Measurements from ENCODE around the gene SNX4.

SNX4 gene

GRCh38 chr3:125443923-125444322 is 76.1 kb downstream of the SNX4 start:
- no peak overlapping the region for H3K27ac ChIP-seq (ENCODE audit: low read length, poor library complexity, severe bottlenecking)
- peak; percentile 79 for DNase-seq
- no peaks in the 10 kb centered on the region for H3K4me1 ChIP-seq (ENCODE audit: control insufficient read depth, insufficient read depth, low read depth, low read length)
- no peak overlapping the region for H3K4me2 ChIP-seq (ENCODE audit: low read length, poor library complexity, severe bottlenecking)
- H3K14ac ChIP-seq (ENCODE audit: low read length in 2 of 2), result no peak overlapping the region
- peak overlapping the region; percentile 58 for H3K9ac ChIP-seq (ENCODE audit: low read length)
- H4K91ac ChIP-seq (ENCODE audit: low read length), result no peak overlapping the region
- H3K23ac ChIP-seq (ENCODE audit: low read length in 2 of 2), result no peak overlapping the region
- H2BK120ac ChIP-seq (ENCODE audit: low read depth, low read length), result no peak overlapping the region
- peaks cover 12% of the 10 kb centered on the region for H3K9me3 ChIP-seq (ENCODE audit: control insufficient read depth, low read length)
- peaks cover 12 to 38% of the 10 kb centered on the region in 2 experiments for H3K36me3 ChIP-seq (ENCODE audit: control insufficient read depth in 1 of 2, insufficient read depth in 2 of 2, low read depth in 1 of 2, low read length in 2 of 2)
- no peak overlapping the region for H2AFZ ChIP-seq (ENCODE audit: low read depth, low read length)
- H3K27me3 ChIP-seq (ENCODE audit: control insufficient read depth in 1 of 2, insufficient read depth in 1 of 2, low read length in 2 of 2), result no peaks in the 10 kb centered on the region
- H3K4me3 ChIP-seq (ENCODE audit: insufficient read depth in 1 of 2, low read depth in 1 of 2, low read length in 2 of 2), result no peak overlapping the region
- no peak overlapping the region for H2BK5ac ChIP-seq (ENCODE audit: low read depth, low read length, poor library complexity, severe bottlenecking)
- H2BK12ac ChIP-seq (ENCODE audit: low read length in 2 of 2), result no peak overlapping the region
- no peak overlapping the region for H2AK5ac ChIP-seq (ENCODE audit: low read length, severe bottlenecking)
- WGBS, result no CpG with 5 or more reads among the region's 1 CpG
- no peak overlapping the region for H3K4ac ChIP-seq (ENCODE audit: low read depth in 1 of 2, low read length in 2 of 2)
- no peak overlapping the region for H3K18ac ChIP-seq (ENCODE audit: low read depth in 1 of 2, low read length in 2 of 2)
- H3K79me1 ChIP-seq (replicated peaks; ENCODE audit: low read length, poor library complexity, severe bottlenecking), result peaks cover 3% of the 10 kb centered on the region
- H2BK15ac ChIP-seq (ENCODE audit: low read depth, poor library complexity, severe bottlenecking), result no peak overlapping the region
- H4K8ac ChIP-seq (ENCODE audit: low read length), result no peak overlapping the region

GRCh38 chr3:125442506-125442905 is 77.5 kb downstream of the SNX4 start:
- Histone ChIP-seq H4K8ac (ENCODE audit: low read length) (no peak overlapping the region), H3K23ac (ENCODE audit: low read length in 2 of 2) (no peak overlapping the region), H3K4ac (ENCODE audit: low read depth in 1 of 2, low read length in 2 of 2) (no peak overlapping the region), H2BK12ac (ENCODE audit: low read length in 2 of 2) (no peak overlapping the region), H3K18ac (ENCODE audit: low read depth in 1 of 2, low read length in 2 of 2) (no peak overlapping the region), H2AFZ (ENCODE audit: low read depth, low read length) (no peak overlapping the region), H2BK15ac (ENCODE audit: low read depth, poor library complexity, severe bottlenecking) (no peak overlapping the region), H3K4me1 (ENCODE audit: control insufficient read depth, insufficient read depth, low read depth, low read length) (peaks cover 1% of the 10 kb centered on the region), H3K9ac (ENCODE audit: low read length) (no peak overlapping the region), H2BK5ac (ENCODE audit: low read depth, low read length, poor library complexity, severe bottlenecking) (no peak overlapping the region), H3K27ac (ENCODE audit: low read length, poor library complexity, severe bottlenecking) (no peak overlapping the region), H2AK5ac (ENCODE audit: low read length, severe bottlenecking) (no peak overlapping the region), H2BK120ac (ENCODE audit: low read depth, low read length) (no peak overlapping the region), H3K4me3 (ENCODE audit: insufficient read depth in 1 of 2, low read depth in 1 of 2, low read length in 2 of 2) (no peak overlapping the region), H3K9me3 (ENCODE audit: control insufficient read depth, low read length) (peaks cover 12% of the 10 kb centered on the region), H3K27me3 (ENCODE audit: control insufficient read depth in 1 of 2, insufficient read depth in 1 of 2, low read length in 2 of 2) (no peaks in the 10 kb centered on the region), H3K4me2 (ENCODE audit: low read length, poor library complexity, severe bottlenecking) (no peak overlapping the region), H3K14ac (ENCODE audit: low read length in 2 of 2) (no peak overlapping the region), H3K79me1 (replicated peaks; ENCODE audit: low read length, poor library complexity, severe bottlenecking) (peaks cover 3% of the 10 kb centered on the region), H4K91ac (ENCODE audit: low read length) (no peak overlapping the region), H3K36me3 (ENCODE audit: control insufficient read depth in 1 of 2, insufficient read depth in 2 of 2, low read depth in 1 of 2, low read length in 2 of 2) (peaks cover 5 to 24% of the 10 kb centered on the region in 2 experiments)
- DNase-seq, result no peak
- WGBS, result 100% methylated on average over 1 of the region's 1 CpG

GRCh38 chr3:125440970-125441369 is 79.0 kb downstream of the SNX4 start:
- no peak overlapping the region for H3K14ac ChIP-seq (ENCODE audit: low read length in 2 of 2)
- no peak overlapping the region for H2BK120ac ChIP-seq (ENCODE audit: low read depth, low read length)
- no peak overlapping the region for H2BK5ac ChIP-seq (ENCODE audit: low read depth, low read length, poor library complexity, severe bottlenecking)
- H3K27ac ChIP-seq (ENCODE audit: low read length, poor library complexity, severe bottlenecking), result no peak overlapping the region
- peaks cover 2% of the 10 kb centered on the region for H3K79me1 ChIP-seq (replicated peaks; ENCODE audit: low read length, poor library complexity, severe bottlenecking)
- no peak overlapping the region for H2AK5ac ChIP-seq (ENCODE audit: low read length, severe bottlenecking)
- H3K9me3 ChIP-seq (ENCODE audit: control insufficient read depth, low read length), result peaks cover 12% of the 10 kb centered on the region
- H3K27me3 ChIP-seq (ENCODE audit: control insufficient read depth in 1 of 2, insufficient read depth in 1 of 2, low read length in 2 of 2), result no peaks in the 10 kb centered on the region
- no peak overlapping the region for H3K4ac ChIP-seq (ENCODE audit: low read depth in 1 of 2, low read length in 2 of 2)
- no peak overlapping the region for H2BK12ac ChIP-seq (ENCODE audit: low read length in 2 of 2)
- no peak overlapping the region for H2AFZ ChIP-seq (ENCODE audit: low read depth, low read length)
- H3K18ac ChIP-seq (ENCODE audit: low read depth in 1 of 2, low read length in 2 of 2), result no peak overlapping the region
- H4K8ac ChIP-seq (ENCODE audit: low read length), result no peak overlapping the region
- peaks cover 5 to 9% of the 10 kb centered on the region in 2 experiments for H3K36me3 ChIP-seq (ENCODE audit: control insufficient read depth in 1 of 2, insufficient read depth in 2 of 2, low read depth in 1 of 2, low read length in 2 of 2)
- no peak overlapping the region for H4K91ac ChIP-seq (ENCODE audit: low read length)
- H3K9ac ChIP-seq (ENCODE audit: low read length), result no peak overlapping the region
- H3K23ac ChIP-seq (ENCODE audit: low read length in 2 of 2), result no peak overlapping the region
- no peak overlapping the region for H3K4me3 ChIP-seq (ENCODE audit: insufficient read depth in 1 of 2, low read depth in 1 of 2, low read length in 2 of 2)
- WGBS, result 98% methylated on average over 1 of the region's 2 CpGs
- H2BK15ac ChIP-seq (ENCODE audit: low read depth, poor library complexity, severe bottlenecking), result no peak overlapping the region
- no peak for DNase-seq
- peaks cover 1% of the 10 kb centered on the region for H3K4me1 ChIP-seq (ENCODE audit: control insufficient read depth, insufficient read depth, low read depth, low read length)
- no peak overlapping the region for H3K4me2 ChIP-seq (ENCODE audit: low read length, poor library complexity, severe bottlenecking)

- Histone ChIP-seq H3K9ac (ENCODE audit: low read length) (no peak overlapping the region), H3K4me2 (ENCODE audit: low read length, poor library complexity, severe bottlenecking) (no peak overlapping the region), H3K14ac (ENCODE audit: low read length in 2 of 2) (no peak overlapping the region), H4K8ac (ENCODE audit: low read length) (no peak overlapping the region), H2AK5ac (ENCODE audit: low read length, severe bottlenecking) (no peak overlapping the region), H3K36me3 (ENCODE audit: control insufficient read depth in 1 of 2, insufficient read depth in 2 of 2, low read depth in 1 of 2, low read length in 2 of 2) (peaks cover 2 to 5% of the 10 kb centered on the region in 2 experiments), H2BK120ac (ENCODE audit: low read depth, low read length) (no peak overlapping the region), H3K4me1 (ENCODE audit: control insufficient read depth, insufficient read depth, low read depth, low read length) (peaks cover 1% of the 10 kb centered on the region), H3K27ac (ENCODE audit: low read length, poor library complexity, severe bottlenecking) (no peak overlapping the region), H3K23ac (ENCODE audit: low read length in 2 of 2) (no peak overlapping the region), H2BK5ac (ENCODE audit: low read depth, low read length, poor library complexity, severe bottlenecking) (no peak overlapping the region), H3K4ac (ENCODE audit: low read depth in 1 of 2, low read length in 2 of 2) (no peak overlapping the region), H2BK12ac (ENCODE audit: low read length in 2 of 2) (no peak overlapping the region), H3K27me3 (ENCODE audit: control insufficient read depth in 1 of 2, insufficient read depth in 1 of 2, low read length in 2 of 2) (no peaks in the 10 kb centered on the region), H3K4me3 (ENCODE audit: insufficient read depth in 1 of 2, low read depth in 1 of 2, low read length in 2 of 2) (no peak overlapping the region), H2BK15ac (ENCODE audit: low read depth, poor library complexity, severe bottlenecking) (no peak overlapping the region), H4K91ac (ENCODE audit: low read length) (no peak overlapping the region), H3K79me1 (replicated peaks; ENCODE audit: low read length, poor library complexity, severe bottlenecking) (peaks cover under 1% of the 10 kb centered on the region), H2AFZ (ENCODE audit: low read depth, low read length) (no peak overlapping the region), H3K18ac (ENCODE audit: low read depth in 1 of 2, low read length in 2 of 2) (no peak overlapping the region), H3K9me3 (ENCODE audit: control insufficient read depth, low read length) (peaks cover 12% of the 10 kb centered on the region)
- 86% methylated on average over 3 of the region's 3 CpGs for WGBS
- no peak for DNase-seq
Observed at GRCh38 chr3:125440559-125440955, 79.4 kb downstream of the SNX4 start.

Data from mesenchymal stem cell (in vitro differentiated cells and primary cell).